ENCODE measurements around the gene UBA1.
A peak's percentile ranks its signal among the peaks of the same experiment; 100 is the strongest.

UBA1 gene

GRCh38 chrX:47162927-47163583, 30.6 kb upstream of the UBA1 start:
- H3K27me3 Mint-ChIP-seq, result no peaks in the 10 kb centered on the region
- no peak overlapping the region for H3K27ac Mint-ChIP-seq
- H3K4me1 Mint-ChIP-seq, result peaks cover 12% of the 10 kb centered on the region
- H3K36me3 Mint-ChIP-seq, result peaks cover 3% of the 10 kb centered on the region
- H3K9me3 Mint-ChIP-seq, result no peaks in the 10 kb centered on the region
- no peak overlapping the region for H3K4me3 Mint-ChIP-seq

GRCh38 chrX:47164420-47164819, 29.2 kb upstream of the UBA1 start:
- Mint-ChIP-seq H3K27me3 (no peaks in the 10 kb centered on the region), H3K4me3 (no peak overlapping the region), H3K4me1 (peaks cover 12% of the 10 kb centered on the region), H3K9me3 (no peaks in the 10 kb centered on the region), H3K27ac (no peak overlapping the region), H3K36me3 (peaks cover 6% of the 10 kb centered on the region)

DNA sequence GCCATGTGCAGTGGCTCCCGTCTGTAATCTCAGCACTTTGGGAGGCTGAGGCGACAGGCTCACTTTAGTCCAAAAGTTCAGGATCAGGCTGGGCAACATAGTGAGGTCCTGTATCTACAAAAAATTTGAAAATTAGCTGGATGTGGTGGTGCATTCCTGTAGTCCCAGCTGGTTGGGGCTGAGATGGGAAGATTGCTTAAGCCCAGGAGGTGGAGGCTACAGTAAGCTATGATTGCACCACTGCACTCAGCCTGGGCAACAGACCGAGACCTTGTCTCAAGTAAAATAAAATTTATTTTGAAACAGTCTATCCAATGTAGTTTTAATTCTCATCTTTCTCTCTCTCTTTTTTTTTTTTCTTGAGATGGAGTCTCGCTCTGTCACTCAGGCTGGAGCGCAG, 27.5 kb upstream of the UBA1 start:
- H3K27me3 Mint-ChIP-seq, result no peaks in the 10 kb centered on the region
- peaks cover 5% of the 10 kb centered on the region for H3K36me3 Mint-ChIP-seq
- no peak overlapping the region for H3K27ac Mint-ChIP-seq
- no peak overlapping the region for H3K4me3 Mint-ChIP-seq
- no peaks in the 10 kb centered on the region for H3K9me3 Mint-ChIP-seq
- peaks cover 7% of the 10 kb centered on the region for H3K4me1 Mint-ChIP-seq

DNA sequence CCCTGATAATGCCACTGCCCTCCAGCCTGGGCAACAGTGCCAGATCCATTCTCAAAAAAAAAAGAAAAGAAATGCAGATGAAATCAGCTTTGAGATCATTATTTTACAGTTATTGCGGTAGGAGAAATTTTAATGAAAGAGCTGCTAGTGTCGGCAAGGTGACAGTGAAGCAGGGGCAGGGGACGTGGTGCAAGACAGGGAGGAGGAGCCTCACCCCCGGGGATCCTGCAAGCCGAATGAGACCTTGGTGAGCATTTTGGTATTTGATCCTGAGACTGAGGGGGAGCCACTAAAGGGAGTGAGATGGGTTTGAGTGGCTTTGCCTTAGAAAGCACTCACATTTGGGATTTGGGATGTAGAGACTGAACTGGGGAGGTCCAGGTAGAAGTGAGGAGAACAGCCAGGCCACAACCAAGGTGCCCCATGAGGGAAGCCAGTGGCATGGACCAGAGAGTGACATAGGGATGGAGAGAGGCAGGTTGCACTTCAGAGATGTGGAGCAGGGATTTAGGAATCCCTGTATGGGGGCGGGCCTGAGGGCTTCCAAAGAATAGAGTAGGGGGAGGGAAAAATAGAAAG, 25.0 kb upstream of the UBA1 start:
- H3K27ac Mint-ChIP-seq, result no peak overlapping the region
- H3K4me3 Mint-ChIP-seq, result no peak overlapping the region
- H3K27me3 Mint-ChIP-seq, result no peaks in the 10 kb centered on the region
- H3K36me3 Mint-ChIP-seq, result peaks cover 3% of the 10 kb centered on the region
- H3K9me3 Mint-ChIP-seq, result no peaks in the 10 kb centered on the region
- H3K4me1 Mint-ChIP-seq, result peaks cover 4% of the 10 kb centered on the region

GRCh38 chrX:47169273-47169672, 24.4 kb upstream of the UBA1 start:
- Mint-ChIP-seq H3K4me3 (no peak overlapping the region), H3K9me3 (no peaks in the 10 kb centered on the region), H3K4me1 (peaks cover 4% of the 10 kb centered on the region), H3K27me3 (no peaks in the 10 kb centered on the region), H3K27ac (no peak overlapping the region), H3K36me3 (peaks cover 3% of the 10 kb centered on the region)

- Mint-ChIP-seq H3K4me3 (no peak overlapping the region), H3K9me3 (no peaks in the 10 kb centered on the region), H3K27ac (no peak overlapping the region), H3K27me3 (no peaks in the 10 kb centered on the region), H3K36me3 (peaks cover 3% of the 10 kb centered on the region), H3K4me1 (peaks cover 1% of the 10 kb centered on the region)
Observed at GRCh38 chrX:47169726-47170515, 23.7 kb upstream of the UBA1 start.

DNA sequence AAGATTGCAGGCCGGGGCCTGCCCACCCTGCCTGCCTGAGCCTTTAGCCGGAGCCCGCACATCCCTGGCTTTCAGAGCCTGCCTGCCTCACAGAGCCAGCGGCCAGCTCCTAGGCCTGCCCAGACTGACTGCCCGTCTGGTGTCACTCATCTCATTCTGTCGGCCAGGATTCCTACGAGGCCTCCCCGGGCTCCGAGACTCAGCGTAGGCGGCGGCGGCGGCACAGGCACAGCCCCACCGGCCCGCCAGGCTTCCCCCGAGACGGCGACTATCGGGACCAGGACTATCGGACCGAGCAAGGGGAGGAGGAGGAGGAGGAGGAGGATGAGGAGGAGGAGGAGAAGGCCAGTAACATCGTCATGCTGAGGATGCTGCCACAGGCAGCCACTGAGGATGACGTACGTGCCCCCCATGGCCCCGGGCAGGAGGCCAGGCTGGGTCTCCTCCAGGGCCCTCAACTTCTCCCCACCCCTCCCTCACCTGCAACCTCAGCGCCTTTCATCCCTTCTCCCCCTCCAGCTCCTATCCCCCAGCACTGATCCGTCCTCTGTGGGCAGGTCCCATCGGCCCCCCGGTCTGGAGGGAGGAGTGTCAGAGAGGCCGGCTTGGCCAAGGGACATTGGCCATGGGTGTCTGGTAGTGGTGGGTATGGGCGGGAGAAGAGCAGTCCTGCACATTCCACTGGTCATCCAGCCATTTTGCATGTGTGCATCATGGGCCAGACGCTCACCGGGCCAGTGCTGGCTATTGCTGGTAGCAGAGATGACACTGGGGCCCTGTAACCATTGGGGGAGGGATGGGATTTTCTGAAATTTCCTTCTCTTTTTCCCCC, 22.6 kb upstream of the UBA1 start:
- no peaks in the 10 kb centered on the region for H3K27me3 Mint-ChIP-seq
- peaks cover 3% of the 10 kb centered on the region for H3K36me3 Mint-ChIP-seq
- peak overlapping the region; percentile 62 for H3K27ac Mint-ChIP-seq
- no peak overlapping the region for H3K4me3 Mint-ChIP-seq
- no peaks in the 10 kb centered on the region for H3K4me1 Mint-ChIP-seq
- no peaks in the 10 kb centered on the region for H3K9me3 Mint-ChIP-seq

GRCh38 chrX:47171996-47172395, 21.6 kb upstream of the UBA1 start:
- Mint-ChIP-seq H3K4me3 (no peak overlapping the region), H3K27me3 (no peaks in the 10 kb centered on the region), H3K4me1 (no peaks in the 10 kb centered on the region), H3K9me3 (no peaks in the 10 kb centered on the region), H3K36me3 (peaks cover 3% of the 10 kb centered on the region), H3K27ac (no peak overlapping the region)

DNA sequence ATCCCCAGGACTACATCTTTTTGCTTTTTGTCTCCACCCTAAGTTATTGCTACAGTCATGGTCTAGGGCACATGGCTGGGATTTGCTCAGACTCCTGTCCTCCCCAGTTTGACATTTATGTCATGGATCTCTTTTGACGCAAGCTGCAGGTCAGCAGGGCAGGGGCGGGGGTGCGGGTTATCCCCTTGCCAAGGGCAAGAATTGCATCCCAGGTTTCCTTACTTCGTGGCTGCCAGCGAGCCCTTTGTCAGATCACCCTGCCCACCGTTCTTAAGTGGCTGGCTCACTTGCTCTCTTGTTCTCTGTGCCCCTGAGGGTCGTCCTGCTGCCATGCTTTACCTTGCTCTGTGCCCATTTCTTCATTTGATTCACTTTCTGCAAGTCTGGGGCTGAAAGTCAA, 21.1 kb upstream of the UBA1 start:
- Mint-ChIP-seq H3K36me3 (peaks cover 3% of the 10 kb centered on the region), H3K27ac (no peak overlapping the region), H3K9me3 (no peaks in the 10 kb centered on the region), H3K4me3 (no peak overlapping the region), H3K4me1 (no peaks in the 10 kb centered on the region), H3K27me3 (no peaks in the 10 kb centered on the region)

DNA sequence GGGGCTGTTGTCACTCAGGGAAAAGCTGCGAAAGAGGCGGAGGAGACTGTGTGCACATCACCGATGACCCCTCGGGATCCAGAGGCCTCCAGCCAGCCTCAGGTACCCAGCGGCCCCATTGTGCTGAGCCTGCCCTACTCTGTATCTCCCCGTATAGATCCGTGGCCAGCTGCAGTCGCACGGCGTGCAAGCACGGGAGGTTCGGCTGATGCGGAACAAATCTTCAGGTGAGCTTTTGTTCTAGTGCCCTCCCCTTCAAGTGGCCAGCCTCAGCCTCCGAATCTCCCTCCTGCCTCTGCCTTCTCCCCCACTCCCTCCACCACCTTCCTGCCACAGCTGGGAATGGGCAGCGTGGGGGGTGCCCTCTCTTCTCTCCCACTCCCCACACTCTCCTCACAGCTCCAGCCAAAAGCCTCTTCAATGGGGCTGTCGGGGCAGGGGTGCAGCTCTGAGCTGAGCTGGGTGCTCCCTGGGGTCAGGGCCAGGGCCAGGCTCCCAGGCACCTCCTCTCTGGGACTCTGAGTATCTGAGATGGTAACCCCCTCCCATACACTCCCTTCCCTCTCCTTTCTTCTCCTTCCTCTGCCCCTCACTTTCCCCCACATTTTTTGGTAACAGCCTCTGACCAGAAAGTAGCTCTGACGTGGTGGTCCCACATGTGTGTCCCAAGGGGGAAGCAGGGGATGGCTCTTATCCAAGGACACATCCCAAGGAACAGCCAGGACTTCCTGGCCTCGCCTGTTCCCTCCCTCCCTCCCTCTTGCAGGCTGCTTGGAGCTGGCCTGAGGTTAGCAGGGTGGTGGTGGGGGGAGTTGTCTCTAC, 20.4 kb upstream of the UBA1 start:
- Mint-ChIP-seq H3K27ac (no peak overlapping the region), H3K4me3 (no peak overlapping the region), H3K4me1 (no peaks in the 10 kb centered on the region), H3K9me3 (no peaks in the 10 kb centered on the region), H3K27me3 (no peaks in the 10 kb centered on the region), H3K36me3 (peaks cover 3% of the 10 kb centered on the region)

DNA sequence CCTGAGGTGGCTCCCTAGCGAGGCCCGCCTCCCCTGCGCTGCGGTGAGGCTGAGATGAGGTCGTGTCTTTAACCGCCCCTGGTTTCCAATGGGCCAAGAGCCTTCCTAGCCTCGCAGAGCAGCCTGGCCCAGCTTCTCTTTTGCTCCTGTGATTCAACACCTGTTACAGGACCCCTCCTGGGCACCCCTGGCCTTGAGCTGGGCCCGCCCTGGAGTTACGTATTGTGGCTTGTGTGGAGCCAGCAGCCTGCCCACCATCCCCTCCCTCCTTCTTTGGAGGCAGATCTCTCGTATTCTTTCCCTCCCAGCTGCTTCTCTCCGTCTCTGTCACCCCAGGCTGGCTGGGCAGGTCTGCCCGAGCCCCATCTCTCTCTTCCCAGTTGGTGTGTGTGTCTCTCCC, 19.3 kb upstream of the UBA1 start:
- H3K27me3 Mint-ChIP-seq, result no peaks in the 10 kb centered on the region
- no peaks in the 10 kb centered on the region for H3K9me3 Mint-ChIP-seq
- no peaks in the 10 kb centered on the region for H3K4me1 Mint-ChIP-seq
- no peak overlapping the region for H3K27ac Mint-ChIP-seq
- no peak overlapping the region for H3K4me3 Mint-ChIP-seq
- H3K36me3 Mint-ChIP-seq, result no peaks in the 10 kb centered on the region

DNA sequence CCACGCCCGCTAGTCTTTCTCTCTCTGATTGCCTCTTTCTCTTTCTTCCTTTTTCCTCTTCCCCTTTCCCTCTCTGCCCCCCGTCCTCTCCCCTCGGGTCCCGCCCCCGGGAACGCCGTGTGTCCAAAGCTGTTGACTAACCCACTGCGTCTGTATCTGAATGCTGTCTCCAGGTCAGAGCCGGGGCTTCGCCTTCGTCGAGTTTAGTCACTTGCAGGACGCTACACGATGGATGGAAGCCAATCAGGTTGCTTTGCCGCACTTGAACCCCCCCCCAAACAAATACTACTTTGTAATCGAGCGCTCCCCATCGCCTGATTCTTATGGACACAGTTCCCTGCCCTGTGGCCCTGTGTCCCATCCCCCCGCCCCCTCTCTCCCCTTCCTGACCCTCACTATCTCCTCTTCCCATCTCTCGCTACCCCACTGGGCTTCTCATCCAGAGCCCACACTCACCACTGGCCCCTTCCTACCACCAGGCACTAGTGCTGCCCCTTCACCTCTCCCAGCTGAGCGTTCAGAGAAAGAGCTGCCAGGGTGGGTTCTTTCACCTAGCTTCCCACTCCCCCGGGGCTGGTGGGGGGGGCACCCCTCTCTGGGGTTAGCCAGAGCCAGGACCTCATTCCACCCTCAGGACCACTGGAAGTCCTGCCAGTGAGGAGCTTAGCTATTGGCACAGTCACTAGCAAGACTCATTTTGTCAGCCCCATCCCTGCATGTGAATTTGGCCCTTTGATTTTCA, 18.6 kb upstream of the UBA1 start:
- H3K9me3 Mint-ChIP-seq, result no peaks in the 10 kb centered on the region
- H3K4me1 Mint-ChIP-seq, result no peaks in the 10 kb centered on the region
- H3K4me3 Mint-ChIP-seq, result no peak overlapping the region
- H3K36me3 Mint-ChIP-seq, result no peaks in the 10 kb centered on the region
- H3K27me3 Mint-ChIP-seq, result no peaks in the 10 kb centered on the region
- no peak overlapping the region for H3K27ac Mint-ChIP-seq

GRCh38 chrX:47175588-47175980, 18.0 kb upstream of the UBA1 start:
- H3K4me3 Mint-ChIP-seq, result no peak overlapping the region
- no peaks in the 10 kb centered on the region for H3K4me1 Mint-ChIP-seq
- H3K9me3 Mint-ChIP-seq, result no peaks in the 10 kb centered on the region
- H3K27ac Mint-ChIP-seq, result no peak overlapping the region
- H3K36me3 Mint-ChIP-seq, result no peaks in the 10 kb centered on the region
- H3K27me3 Mint-ChIP-seq, result no peaks in the 10 kb centered on the region

DNA sequence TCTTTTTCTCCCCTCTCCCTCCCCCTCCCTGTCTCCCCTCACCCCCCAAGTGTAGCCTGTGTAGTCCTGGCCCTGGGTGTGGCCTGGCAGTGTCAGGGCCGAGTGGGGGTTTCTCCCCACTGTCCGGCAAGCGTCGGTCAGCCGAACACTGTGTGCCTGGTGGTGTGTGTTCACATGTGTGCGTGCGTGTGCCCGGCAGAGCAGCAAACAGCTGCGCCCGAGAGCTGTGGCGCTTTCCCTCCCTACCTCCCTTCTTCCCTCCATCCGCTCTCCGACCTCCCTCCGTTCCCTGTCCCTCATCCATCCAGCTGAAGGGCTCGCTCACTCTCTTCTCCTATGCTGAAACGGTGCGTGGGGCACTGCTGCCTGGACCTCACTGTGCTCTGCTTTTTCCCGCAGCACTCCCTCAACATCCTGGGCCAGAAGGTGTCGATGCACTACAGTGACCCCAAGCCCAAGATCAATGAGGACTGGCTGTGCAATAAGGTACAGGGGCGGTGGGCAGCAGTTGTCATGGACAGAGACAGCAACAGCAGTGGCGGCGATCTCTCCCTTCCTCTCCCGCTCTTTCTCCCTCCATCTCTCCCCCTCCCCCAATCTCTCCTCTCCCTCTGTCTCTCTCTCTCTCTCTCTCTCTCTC, 17.4 kb upstream of the UBA1 start:
- Mint-ChIP-seq H3K27ac (no peak overlapping the region), H3K4me1 (no peaks in the 10 kb centered on the region), H3K9me3 (no peaks in the 10 kb centered on the region), H3K4me3 (no peak overlapping the region), H3K27me3 (no peaks in the 10 kb centered on the region), H3K36me3 (no peaks in the 10 kb centered on the region)
